Endometrium (tissue), 2 donors: ENCODE data around the gene ANKRD27.
"Not testable (repeated sequence)": the region's sequence is repeated elsewhere in the genome, so short reads cannot be mapped to it uniquely, and the experiment has no call there.

Experiments
- FAIRE-seq: peaks from 2 replicates; lab custom pipeline; 2012; peaks lifted over from hg19 to GRCh38; lab: Jason Lieb, UNC
- donor health status: control.
- donor health status: control.

The ANKRD27 gene

DNA sequence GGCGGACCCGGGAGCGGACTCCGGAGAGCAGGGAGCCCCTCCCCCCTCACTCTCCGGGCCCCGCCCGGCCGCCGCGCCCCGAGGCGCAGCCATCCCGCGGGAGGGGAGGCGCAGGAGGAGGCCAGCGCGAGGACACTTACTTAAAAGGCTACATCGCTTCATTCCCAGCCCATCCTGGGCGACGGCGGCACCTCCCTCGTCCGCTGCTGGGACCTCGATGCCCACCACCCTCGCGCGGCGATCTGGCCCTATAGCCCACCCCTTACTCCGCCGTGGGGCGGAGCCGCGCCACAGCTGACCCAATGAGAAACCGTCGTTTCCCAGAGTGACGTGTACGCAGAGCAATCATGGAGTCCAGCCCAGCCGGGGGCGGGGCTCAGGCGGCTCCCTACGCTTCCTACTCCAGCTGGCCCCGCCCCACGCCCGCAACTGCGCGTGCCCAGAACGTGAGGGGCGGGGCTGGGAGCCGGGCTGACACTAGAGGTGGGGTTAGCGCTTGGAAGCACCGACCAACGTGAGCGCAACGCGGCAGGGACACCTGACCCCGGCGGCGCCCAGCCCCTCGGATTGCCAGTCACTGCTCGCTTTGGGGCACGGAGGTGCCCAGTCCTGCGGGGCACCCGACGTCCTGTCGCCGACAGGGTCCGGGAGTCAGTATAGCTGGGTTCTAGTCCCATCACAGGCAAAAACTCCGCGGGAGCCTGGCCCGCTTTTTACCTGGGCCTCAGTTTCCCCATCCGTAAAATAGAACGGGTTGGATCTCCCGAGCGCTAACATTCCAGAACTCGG lies at the start of gene ANKRD27:
Gene ANKRD27, minus strand, starts transcription at position 250 of the 789 bp plus-strand sequence. CDS start 16,165 bp downstream, outside the sequence.
- FAIRE-seq, result peak; percentile 96

DNA sequence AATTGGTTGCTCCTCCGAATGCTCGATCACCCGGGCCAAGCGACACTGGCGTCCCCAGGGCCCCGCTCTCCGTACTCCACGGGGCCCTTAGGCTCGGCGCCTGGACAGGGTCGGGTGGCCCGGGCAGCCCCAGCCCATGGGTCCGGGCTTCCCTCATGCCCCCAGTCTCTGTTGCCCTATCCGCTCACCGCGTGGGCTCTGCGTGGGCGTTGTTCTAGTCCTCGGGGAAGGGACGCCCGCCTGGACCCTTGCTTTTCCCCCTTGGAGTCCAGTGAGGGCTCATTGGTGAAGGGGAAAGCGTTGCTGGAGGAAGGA lies 45.9 kb upstream of the ANKRD27 start:
- FAIRE-seq, result no peak

DNA sequence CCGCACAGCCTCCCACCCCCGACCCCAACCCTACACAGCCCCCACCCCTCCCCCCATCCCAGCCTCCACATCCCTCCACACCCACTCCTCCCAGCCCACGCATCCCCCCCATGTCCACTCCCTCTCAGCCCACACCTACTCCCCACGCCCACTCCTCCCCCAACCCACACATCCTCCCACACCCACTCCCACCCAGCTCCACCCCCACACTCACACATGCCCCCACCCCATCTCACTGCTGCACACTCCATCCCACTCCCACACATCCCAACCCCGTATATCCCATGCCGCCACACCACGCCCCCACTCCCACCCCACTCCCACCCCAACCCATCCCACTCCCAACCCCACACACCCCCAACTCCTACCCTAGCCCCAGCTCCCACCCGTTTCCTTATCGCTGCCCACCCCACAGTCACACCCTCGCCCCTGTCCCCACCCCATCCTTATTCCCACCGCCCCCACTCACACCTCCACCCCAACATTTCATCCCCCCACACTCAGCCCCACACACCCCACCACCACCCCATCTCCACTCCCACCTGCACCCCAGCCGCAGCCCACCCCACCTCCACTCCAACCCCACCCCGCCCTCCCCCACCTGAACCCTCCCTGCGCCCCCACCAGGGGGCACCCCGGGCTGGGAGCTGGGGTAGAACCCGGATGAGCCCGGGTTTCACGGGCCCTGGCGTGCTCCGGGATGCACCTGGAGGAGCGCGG lies 45.4 kb upstream of the ANKRD27 start:
- FAIRE-seq, result no peak

DNA sequence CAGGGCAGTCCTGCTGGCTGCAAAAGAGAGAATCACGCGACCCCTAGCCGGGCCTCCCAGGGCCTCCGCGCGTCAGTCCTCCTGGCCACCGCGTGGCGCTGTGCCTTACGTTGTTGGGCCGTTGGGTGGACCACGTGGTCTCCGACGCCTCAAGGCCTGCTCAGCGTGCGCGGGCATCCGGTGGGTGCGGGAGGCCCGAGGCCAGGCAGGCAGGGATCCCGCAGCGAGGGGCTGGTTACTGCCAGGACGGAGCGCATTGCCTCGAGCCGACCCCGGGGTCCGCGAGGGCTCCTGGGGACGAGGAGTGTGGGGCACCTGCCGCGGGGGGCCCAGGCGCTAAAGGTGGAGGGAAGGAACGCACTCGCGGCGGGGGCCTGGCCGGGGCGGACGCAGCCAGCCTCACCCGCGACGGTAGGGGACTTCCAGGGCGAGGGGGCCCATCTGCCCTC lies 44.7 kb upstream of the ANKRD27 start, which contains the start of gene TDRD12:
Gene TDRD12, plus strand, starts transcription at position 157 of the 449 bp plus-strand sequence. CDS start 306 bp downstream, outside the sequence.
- FAIRE-seq, result no peak

DNA sequence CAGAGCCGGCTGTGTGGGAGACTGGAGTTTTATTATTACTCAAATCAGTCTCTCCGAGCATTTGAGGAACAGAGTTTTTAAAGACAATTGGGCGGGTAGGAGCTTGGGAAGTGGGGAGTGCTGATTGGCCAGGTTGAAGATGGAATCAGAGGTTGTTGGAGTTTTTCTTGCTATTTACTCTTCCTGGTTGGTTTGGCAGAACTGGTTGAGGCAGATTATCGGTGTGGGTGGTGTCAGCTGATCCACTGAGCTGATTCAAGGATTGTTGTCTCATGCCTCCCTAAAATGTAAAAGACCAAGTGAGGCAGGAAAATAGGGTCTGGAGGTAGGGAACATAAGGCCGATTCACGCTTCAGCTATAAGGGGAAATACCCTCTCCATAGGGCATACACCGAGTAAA lies 43.3 kb upstream of the ANKRD27 start:
- no peak for FAIRE-seq

DNA sequence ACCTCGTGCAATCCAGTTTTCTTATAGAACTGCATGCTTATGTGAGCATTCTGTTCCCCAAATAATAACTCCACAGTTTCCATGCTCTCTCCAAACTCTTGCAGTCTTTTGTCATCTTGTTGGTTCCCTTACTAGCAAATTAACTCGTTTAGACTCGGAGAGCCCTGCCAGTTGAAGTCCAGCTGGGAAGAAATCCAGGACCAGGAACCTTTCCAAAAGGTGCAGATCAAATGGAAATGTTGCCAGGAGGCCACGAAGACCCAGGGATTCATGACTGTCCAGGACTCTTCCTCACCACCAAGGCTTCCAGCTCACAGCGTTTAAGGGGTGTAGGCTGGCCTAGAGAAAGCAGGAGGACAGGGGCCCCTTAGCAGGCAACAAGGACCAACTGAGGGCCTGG lies 42.5 kb upstream of the ANKRD27 start:
- no peak for FAIRE-seq

DNA sequence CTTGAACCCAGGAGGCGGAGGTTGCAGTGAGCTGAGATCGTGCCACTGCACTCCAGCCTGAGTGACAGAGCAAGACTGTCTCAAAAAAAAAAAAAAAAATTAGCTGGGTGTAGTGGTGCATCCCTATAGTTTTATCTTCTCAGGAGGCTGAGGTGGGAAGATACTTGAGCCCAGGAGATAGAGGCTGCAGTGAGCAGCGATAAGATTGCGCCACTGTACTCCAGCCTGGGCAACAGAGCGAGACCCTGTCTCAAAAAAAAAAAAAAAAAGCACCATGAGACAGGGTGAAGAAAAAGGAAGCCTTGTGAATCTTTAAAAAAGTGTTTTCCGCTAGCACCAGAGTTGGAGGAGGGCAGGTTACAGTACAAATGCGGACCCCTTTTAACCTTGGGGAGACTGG lies 41.2 kb upstream of the ANKRD27 start:
- not testable (repeated sequence) for FAIRE-seq

DNA sequence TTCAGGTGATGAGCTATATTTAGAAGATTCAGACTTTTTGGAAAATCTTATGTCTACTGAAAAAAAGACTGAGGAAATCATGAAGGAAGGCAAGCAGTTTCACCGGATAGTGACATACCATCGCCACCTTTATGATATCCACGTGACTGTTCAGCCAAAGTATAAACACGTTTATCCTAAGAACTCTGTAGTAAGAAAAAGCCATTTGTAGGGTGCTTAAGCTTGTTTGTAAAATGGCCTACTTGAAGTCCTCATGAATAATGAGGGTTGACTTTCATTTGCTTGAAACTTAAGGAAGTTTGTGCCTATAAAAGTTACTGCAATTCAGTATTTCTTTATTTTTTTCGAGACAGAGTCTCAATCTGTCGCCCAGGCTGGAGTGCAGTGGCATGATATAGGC lies 36.8 kb upstream of the ANKRD27 start:
- no peak for FAIRE-seq

DNA sequence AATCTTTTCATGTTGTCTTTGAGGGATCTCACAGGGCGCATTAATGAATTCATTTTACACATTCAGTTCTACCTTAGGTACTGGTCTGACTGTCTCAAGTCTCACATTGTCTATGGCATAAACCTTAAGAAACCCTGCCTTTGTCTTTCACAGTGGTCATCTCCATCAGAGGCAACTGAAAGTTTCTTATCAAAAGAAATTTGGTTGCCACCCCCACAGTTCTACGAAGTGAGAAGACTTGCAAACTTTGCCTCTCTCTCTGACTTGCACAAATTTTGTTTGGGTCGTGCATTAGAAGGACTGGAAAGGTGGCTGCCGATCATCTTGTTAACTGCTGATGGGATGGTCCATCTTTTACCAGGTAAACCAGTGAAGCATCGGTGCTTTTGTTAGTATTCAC lies 34.1 kb upstream of the ANKRD27 start:
- no peak for FAIRE-seq

DNA sequence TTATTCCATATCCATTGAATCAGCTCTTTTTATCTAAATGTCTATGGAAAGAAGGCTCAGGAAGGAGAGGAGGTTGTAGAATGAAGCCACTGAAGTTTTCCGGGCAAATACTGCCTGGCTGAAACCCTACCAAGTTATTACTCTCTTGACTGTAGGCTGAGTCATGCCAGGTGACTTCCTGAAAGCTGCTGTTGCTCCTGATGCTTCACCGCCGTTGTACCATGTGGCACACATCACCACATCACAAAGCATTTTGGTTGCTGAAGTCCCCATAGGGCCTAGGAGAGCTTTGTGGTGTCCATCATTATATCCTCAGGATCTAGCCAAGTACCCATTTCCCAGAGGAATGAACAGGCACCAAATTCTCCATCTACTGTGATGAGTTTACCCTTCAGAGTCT lies 33.5 kb upstream of the ANKRD27 start:
- no peak for FAIRE-seq

DNA sequence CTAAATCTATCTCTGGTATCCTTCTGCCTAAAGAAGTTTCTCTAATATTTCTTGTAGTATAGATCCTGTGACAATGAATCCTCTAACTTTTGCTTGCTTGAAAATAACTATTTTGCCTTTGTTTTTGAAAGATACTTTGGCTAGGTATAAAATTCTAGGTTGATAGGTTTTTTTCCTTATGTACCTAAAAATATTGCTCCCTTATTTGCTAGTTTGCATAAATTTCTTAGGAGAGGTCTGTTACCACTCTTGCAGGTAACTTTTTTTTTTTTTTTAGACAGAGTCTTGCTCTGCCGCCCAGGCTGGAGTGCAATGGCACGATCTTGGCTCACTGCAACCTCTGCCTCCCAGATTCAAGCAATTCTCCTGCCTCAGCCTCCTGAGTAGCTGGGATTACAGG lies 29.0 kb upstream of the ANKRD27 start:
- FAIRE-seq, result not testable (repeated sequence)

DNA sequence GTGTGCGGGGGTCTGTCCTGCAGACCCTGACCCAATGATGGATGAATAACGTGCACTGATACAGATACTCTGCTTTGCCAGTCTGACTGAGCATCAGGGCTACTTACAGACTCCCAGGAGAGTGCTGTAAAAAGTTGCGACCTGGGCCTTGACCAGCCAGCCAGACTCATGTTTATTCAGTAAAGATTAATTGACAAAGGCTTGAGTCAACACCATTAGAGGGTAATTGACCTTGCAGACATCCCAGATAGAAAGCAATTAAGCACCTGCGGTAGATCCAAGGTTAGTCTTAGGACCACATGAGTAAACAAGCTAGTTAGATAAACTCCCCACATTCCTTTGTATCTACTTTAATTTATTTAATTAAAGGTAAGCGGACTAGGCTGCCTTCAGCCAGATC lies 27.0 kb upstream of the ANKRD27 start:
- no peak for FAIRE-seq

DNA sequence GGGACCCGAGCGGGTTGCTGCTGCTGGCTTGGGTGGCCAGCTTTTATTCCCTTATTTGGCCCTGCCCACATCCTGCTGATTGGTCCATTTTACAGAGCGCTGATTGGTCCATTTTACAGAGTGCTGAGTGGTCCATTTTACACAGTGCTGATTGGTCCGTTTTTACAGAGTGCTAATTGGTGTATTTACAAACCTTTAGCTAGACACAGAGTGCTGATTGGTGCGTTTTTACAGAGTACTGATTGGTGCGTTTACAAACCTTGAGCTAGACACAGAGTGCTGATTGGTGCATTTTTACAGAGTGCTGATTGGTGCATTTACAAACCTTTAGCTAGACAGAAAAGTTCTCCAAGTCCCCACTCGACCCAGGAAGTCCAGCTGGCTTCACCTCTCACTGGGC lies 25.1 kb upstream of the ANKRD27 start:
- not testable (repeated sequence) for FAIRE-seq

DNA sequence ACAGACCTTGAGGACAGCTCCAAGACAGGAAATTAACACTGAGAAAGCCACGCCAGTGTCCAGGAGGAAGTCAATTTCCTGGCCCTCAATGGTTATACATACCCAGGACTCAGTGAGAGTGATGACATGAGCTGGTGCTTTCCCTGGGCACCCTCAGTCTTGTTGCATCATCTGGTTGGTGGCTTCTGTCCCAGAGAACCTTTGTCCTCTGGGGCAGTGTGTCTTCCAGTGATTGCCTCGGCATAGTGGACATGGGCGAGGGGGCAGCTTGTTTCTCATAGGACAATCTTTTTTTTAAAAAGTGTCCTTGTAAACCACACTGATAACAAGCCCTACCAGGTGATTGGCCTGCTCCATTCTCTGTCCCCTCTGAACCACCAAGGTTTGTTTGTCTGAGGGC lies 21.8 kb upstream of the ANKRD27 start:
- not testable (repeated sequence) for FAIRE-seq

DNA sequence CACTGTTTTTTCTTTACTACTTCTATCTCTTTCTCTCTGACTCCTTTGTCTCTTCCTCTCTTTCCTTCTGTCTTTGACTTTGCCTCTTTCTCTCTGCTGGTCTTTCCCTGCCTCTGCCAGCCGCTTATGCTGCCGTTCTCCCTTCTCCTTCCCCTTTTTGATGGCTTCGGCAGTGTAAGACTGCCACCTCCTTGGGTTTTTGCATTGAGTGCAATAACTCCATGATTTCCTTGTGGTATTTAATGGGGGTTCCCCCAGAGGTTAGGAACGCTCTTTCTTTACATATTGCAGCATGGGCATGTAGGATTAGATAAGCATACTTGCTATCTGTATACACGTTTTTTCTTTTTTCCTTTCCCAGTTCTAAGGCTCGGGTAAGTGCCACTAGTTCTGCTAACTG lies 20.5 kb upstream of the ANKRD27 start:
- not testable (repeated sequence) for FAIRE-seq

DNA sequence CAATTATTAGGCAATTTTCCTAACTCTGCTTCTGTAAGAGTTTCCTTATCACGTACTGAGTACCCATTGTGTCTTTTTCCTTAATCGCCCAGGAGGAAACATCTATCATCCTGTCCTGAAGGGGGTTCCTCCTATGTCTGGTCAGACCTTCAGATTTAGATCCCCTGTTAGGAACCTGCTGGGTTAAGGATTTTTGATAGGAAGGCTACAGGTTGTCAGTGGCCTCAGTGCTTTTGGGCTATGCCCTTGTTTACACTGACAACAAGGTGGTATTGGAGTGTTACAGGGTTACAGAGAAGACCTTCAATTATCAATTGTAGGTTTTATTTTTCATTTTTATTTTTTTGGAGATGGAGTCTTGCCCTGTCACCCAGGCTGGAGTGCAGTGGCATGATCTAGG lies 19.9 kb upstream of the ANKRD27 start:
- FAIRE-seq, result not testable (repeated sequence)

DNA sequence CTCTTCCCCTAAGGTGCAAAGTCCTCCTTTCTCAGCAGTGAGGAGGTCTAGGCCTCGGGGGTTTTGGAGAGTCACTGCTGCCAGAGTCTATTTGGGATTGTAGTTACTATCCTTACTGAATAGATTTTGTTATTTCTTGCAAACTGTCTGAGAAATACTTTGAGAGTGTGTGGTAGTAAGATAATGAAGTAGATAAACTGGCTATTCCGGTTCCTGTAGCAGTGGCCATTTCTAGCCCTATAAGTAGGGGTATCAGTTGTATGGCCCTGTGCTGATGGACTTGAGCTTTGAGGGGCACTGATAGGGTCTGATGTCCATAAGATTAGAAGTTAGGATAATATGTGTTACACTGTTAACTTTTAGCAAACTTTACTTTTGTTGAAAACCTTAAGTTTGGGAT lies 19.3 kb upstream of the ANKRD27 start:
- FAIRE-seq, result not testable (repeated sequence)

DNA sequence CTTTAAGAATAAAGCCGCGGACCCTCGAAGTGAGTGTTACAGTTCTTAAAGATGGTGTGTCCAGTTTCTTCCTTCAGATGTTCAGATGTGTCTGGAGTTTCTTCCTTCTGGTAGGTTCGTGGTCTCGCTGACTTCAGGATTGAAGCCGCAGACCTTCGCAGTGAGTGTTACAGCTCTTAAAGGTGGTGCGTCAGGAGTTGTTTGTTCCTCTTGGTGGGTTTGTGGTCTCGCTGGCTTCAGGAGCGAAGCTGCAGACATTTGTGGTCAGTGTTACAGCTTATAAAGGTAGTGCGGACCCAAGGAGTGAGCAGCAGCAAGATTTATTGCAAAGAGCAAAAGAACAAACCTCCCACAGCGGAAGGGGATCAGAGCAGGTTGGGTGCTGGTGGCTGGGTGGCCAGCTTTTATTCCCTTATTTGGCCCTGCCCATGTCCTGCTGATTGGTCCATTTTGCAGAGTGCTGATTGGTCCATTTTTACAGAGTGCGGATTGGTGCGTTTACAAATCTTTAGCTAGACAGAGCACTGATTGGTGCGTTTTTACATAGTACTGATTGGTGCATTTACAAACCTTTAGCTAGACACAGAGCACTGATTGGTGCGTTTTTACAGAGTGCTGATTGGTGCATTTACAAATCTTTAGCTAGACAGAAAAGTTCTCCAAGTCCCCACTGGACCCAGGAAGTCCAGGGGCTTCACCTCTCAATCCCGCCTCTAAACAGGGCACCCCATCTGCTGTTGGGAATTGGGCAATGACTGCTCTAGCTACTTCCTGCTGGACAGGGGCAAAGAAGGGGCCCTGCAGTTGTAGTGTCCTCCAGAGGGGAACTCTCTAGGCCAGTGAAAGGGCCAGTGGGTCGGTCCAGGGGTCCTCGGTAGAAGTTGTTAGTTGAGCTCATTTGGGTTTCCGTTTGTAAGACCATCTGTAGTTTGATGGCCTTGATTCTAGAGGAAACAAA lies 18.4 kb upstream of the ANKRD27 start:
- not testable (repeated sequence) for FAIRE-seq

DNA sequence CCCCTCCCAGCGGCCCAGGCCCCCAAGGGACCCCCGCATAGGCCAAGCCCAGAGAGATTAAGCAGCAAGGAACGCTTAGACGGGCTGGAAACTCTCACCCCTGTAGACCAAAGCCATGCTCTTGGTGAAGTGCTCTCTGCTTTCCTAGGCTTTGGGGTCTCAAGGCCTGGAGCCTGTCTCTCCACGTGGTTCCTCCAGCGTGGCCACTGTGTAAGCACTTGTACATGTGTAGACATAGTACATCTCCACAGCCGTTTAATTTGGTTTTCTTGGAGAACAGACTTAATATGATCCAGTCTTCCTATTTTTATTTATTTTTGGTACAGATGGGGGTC lies 17.7 kb upstream of the ANKRD27 start:
- FAIRE-seq, result no peak

DNA sequence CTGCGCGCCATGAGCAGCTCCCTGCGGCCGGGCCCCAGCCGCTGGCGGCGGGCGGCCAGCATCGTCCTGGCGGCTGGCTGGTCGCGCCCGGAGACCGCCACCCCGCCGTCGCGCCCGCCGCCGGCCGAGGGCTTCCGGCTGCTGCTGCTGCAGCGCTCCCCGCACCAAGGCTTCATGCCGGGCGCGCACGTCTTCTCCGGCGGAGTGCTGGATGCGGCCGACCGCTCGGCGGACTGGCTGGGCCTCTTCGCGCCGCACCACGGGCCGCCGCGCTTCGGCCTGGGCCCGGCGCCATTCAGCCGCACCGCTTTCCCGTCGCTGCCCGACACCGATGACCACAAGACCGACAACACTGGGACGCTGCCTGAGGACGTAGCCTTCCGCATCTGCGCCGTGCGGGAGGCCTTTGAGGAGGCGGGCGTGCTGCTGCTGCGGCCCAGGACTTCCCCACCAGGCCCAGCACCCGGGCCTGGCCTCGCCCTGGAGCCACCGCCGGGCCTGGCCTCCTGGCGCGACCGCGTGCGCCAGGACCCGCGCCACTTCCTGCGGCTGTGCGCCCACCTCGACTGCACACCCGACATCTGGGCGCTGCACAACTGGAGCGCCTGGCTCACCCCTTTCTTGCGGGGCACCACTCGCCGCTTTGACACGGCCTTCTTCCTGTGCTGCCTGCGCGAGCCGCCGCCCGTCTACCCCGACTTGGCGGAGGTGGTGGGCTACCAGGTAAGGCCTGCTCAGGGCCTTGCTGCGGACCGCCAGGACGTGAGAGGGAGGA lies 17.2 kb upstream of the ANKRD27 start:
- no peak for FAIRE-seq

DNA sequence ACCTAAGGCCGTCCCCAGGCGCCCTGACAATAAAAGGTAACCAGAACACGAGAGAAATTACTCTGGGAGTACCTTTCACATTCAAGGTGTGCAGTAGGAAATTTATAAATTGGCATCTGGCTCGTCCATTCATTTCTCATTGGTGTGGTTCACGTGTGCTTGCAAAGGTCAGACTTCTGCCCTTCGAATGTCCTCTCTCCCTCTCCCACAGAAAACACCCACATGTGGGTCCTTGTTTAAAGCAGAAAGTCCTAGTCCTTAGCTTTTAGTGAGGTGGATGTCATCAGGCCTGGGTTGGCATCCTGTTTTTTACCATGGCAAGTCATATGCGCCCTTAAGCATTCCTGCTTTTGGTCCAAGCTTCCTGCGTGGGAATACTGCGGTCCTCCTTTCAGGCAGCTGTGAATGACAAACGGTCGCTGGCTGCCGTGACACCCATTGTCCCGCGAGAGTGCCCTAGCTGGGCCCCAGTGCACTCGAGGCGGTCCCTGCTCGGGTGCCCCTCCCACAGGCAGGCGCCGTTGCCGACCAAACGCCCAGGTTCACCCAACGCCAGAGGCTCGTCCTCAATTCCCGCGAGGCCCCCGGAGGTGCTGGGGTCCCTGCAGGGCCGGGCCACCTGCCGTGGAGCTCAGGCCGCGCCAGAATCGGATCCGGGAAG lies 16.4 kb upstream of the ANKRD27 start, which contains the start of gene NUDT19:
Gene NUDT19, plus strand, starts transcription at position 531 of the 661 bp plus-strand sequence. CDS start 140 bp downstream, outside the sequence.
- no peak for FAIRE-seq
